ENCODE measurements around the gene RTN4RL1. TPM values are rescaled to one million over a fixed set of nuclear protein-coding genes. Genes with fewer than 3 reads are reported as not detected.

The RTN4RL1 gene
- total and polyA plus RNA-seq, 9 donors = 0.30 to 4.1 (median 1.6) TPM; not detected in 1

DNA sequence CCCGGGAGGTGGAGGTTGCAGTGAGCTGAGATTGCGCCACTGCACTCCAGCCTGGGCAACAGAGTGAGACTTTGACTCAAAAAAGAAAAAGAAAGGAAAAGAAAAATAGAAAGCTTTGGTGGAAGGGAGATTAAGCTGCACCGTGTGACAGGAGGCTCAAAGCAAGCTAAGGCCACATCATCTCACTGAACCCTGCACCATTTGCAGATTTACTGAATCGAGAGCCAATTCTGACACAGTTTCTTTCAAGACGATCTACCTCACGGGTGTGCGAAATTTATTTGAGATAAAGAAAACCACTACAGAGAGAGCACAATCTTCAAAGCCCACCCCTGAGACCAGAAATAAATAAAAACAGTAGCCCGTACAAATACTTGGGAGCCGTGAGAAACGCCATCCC is 49.6 kb downstream of the RTN4RL1 start:
- H3K36me3 ChIP-seq = no peaks in the 10 kb centered on the region
- no peak for DNase-seq
- no peak overlapping the region for H3K4me3 ChIP-seq
- H3K27ac ChIP-seq = no peak overlapping the region
- H3K9me3 ChIP-seq = no peaks in the 10 kb centered on the region
- intact Hi-C loops (cut with DNase I) = no loop called here
- H3K27me3 ChIP-seq = no peaks in the 10 kb centered on the region
- 81 to 86% (median 83%) methylated on average over 10 of the region's 10 CpGs for WGBS, 3 donors
- H3K4me1 ChIP-seq (ENCODE audit: insufficient read depth) = peaks cover 6% of the 10 kb centered on the region
- TF ChIP-seq, protein P1, sequence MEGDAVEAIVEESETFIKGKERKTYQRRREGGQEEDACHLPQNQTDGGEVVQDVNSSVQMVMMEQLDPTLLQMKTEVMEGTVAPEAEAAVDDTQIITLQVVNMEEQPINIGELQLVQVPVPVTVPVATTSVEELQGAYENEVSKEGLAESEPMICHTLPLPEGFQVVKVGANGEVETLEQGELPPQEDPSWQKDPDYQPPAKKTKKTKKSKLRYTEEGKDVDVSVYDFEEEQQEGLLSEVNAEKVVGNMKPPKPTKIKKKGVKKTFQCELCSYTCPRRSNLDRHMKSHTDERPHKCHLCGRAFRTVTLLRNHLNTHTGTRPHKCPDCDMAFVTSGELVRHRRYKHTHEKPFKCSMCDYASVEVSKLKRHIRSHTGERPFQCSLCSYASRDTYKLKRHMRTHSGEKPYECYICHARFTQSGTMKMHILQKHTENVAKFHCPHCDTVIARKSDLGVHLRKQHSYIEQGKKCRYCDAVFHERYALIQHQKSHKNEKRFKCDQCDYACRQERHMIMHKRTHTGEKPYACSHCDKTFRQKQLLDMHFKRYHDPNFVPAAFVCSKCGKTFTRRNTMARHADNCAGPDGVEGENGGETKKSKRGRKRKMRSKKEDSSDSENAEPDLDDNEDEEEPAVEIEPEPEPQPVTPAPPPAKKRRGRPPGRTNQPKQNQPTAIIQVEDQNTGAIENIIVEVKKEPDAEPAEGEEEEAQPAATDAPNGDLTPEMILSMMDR (IDR thresholded peaks at IDR 0.05) = no peak
- TF ChIP-seq POLR2A (IDR thresholded peaks at IDR 0.05) (no peak), EP300 (IDR thresholded peaks at IDR 0.05) (no peak)

DNA sequence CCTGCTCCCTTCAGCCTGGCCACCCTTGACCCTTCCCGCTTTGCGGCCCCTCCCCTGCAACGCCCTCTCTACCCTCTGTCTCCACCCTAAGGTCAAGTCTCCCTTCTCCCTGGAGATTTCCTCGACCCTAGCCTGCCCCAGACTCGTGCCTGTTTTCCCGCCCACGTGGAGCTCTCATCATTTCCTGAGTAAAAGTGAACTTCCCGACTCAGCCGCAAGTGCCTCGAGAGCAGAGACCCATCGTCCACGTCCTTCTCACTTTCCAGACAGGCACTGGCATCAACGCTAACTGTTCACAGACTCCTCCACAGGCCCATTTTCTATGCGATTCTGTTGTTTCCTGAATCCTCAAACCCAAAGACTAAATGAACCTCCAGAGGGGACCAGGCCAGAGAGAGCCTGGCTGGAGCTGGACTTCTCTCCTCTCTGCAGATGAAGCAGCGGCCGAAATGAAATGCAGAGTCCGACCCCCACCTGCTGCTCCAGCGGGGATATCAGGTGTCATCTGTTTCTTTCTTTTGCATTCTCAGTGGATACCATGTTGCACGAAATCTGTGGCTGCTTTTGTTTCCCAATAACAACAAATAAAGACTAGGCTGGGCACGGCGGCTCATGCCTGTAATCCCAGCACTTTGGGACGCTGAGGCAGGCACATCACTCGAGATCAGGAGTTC is 52.5 kb downstream of the RTN4RL1 start:
- intact Hi-C loops (cut with DNase I) = no loop called here

DNA sequence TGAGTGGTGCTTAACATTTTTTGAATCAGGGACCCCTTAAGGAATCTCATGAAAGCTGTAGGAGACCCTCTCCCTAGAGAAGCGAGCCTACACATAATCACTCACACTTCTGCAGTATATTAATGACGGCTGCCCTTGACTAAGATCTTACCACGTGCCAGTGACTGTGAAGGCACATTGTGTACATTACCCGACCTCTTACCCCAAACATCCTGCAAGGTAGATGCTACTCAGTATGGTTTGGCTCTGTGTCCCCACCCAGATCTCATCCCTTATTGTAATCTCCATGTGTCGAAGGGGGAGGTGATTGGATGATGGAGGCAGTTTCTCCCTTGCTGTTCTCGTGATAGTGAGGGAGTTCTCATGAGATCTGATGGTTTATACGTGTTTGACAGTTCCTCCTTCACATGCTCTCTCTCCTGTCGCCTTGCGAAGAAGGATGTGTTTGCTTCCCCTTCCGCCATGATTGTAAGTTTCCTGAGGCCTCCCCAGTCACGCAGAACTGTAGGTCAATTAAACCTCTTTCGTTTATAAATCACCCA is 54.2 kb downstream of the RTN4RL1 start:
- Histone ChIP-seq H3K4me3 (no peak overlapping the region), H3K27me3 (no peaks in the 10 kb centered on the region), H3K9me3 (no peaks in the 10 kb centered on the region), H3K36me3 (no peaks in the 10 kb centered on the region), H3K4me1 (ENCODE audit: insufficient read depth) (no peaks in the 10 kb centered on the region), H3K27ac (no peak overlapping the region)
- intact Hi-C loops (cut with DNase I) = no loop called here
- no peak for TF ChIP-seq EP300 (IDR thresholded peaks at IDR 0.05)
- no peak for TF ChIP-seq POLR2A (IDR thresholded peaks at IDR 0.05)
- TF ChIP-seq, protein P1 (IDR thresholded peaks at IDR 0.05) = no peak
- DNase-seq = no peak
- 83 to 87% (median 86%) methylated on average over 12 of the region's 12 CpGs for WGBS, 3 donors

More for the DNA sequence above, 52.5 kb downstream of the RTN4RL1 start:
- Histone ChIP-seq H3K36me3 (no peaks in the 10 kb centered on the region), H3K9me3 (no peaks in the 10 kb centered on the region), H3K27ac (no peak overlapping the region), H3K4me3 (no peak overlapping the region), H3K4me1 (ENCODE audit: insufficient read depth) (peaks cover 3% of the 10 kb centered on the region), H3K27me3 (no peaks in the 10 kb centered on the region)
- WGBS, 3 donors = 58 to 63% (median 58%) methylated on average over 23 of the region's 23 CpGs
- DNase-seq = no peak
- TF ChIP-seq, protein P1 (IDR thresholded peaks at IDR 0.05) = no peak
- TF ChIP-seq POLR2A (IDR thresholded peaks at IDR 0.05) = no peak
- TF ChIP-seq EP300 (IDR thresholded peaks at IDR 0.05) = no peak

DNA sequence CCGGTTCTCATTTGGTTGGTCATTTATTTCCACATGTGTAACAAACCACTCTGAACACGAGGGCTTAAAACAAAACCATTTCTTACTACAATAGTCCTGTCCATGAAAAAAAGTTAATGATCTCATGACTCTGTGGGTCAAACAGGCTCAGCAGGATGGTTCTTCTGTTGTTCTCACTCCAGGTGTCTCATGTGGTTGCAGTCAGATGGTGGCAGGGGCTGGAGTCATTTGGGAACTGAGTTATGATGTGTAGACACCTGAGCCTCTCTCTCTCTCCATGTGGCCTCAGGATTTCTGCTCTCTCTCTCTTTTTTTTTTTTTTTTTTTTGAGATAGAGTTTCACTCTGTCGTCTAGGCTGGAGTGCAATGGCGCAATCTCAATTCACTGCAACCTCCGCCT is 55.4 kb downstream of the RTN4RL1 start:
- WGBS, 3 donors = 68 to 83% (median 75%) methylated on average over 5 of the region's 5 CpGs
- H3K4me3 ChIP-seq = no peak overlapping the region
- no peak for TF ChIP-seq EP300 (IDR thresholded peaks at IDR 0.05)
- TF ChIP-seq, protein P1 (IDR thresholded peaks at IDR 0.05) = no peak
- no peak for TF ChIP-seq POLR2A (IDR thresholded peaks at IDR 0.05)
- H3K4me1 ChIP-seq (ENCODE audit: insufficient read depth) = no peaks in the 10 kb centered on the region
- no peaks in the 10 kb centered on the region for H3K27me3 ChIP-seq
- intact Hi-C loops (cut with DNase I) = no loop called here
- no peaks in the 10 kb centered on the region for H3K36me3 ChIP-seq
- no peaks in the 10 kb centered on the region for H3K9me3 ChIP-seq
- DNase-seq = no peak
- H3K27ac ChIP-seq = no peak overlapping the region
